GM12874 (cell line): ENCODE measurements around the gene PDPK1.

ENCODE experiments used
- TF ChIP-seq, protein P1 (sequence below): IDR thresholded peaks from 2 replicates; pipeline ENCODE4 v1.5.1; 2011; ENCODE audit warnings: low read depth, mild to moderate bottlenecking, control low read depth, low read length, moderate library complexity; ENCODE audit not compliant: insufficient read depth

Gene PDPK1

GRCh38 chr16:2523801-2524231, 14.0 kb upstream of the PDPK1 start:
- TF ChIP-seq, protein P1, sequence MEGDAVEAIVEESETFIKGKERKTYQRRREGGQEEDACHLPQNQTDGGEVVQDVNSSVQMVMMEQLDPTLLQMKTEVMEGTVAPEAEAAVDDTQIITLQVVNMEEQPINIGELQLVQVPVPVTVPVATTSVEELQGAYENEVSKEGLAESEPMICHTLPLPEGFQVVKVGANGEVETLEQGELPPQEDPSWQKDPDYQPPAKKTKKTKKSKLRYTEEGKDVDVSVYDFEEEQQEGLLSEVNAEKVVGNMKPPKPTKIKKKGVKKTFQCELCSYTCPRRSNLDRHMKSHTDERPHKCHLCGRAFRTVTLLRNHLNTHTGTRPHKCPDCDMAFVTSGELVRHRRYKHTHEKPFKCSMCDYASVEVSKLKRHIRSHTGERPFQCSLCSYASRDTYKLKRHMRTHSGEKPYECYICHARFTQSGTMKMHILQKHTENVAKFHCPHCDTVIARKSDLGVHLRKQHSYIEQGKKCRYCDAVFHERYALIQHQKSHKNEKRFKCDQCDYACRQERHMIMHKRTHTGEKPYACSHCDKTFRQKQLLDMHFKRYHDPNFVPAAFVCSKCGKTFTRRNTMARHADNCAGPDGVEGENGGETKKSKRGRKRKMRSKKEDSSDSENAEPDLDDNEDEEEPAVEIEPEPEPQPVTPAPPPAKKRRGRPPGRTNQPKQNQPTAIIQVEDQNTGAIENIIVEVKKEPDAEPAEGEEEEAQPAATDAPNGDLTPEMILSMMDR, result no peak

DNA sequence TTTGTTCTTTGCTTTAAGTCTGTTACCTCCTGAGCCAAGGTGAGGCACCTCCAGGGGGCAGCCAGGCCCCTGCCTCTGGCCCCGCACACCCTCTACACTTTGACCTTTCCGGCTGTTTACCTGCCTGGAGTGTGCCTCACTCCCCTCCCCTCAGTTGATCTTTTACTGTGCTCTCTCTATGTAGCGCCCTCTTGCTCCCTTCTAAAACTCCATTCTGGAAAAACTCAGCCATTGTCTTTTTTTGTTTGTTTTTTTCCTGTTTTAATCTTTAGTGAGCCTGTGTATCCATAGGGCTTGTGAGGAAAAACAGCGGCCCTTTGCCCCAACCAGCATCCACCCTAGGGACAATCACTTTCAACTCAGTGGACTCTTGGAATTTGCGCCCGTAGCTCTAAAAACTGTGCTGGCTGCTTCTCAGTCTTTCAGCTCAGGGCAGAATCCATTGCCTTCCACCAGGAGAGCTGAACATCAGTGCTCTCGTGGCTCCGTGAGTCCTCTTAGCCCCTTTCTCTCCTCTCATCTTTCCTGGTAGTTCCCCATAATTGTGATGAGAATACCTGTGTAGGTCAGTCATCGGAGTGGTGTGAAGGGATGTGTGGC, 13.4 kb upstream of the PDPK1 start:
- TF ChIP-seq, protein P1, result no peak

GRCh38 chr16:2526135-2526534, 11.7 kb upstream of the PDPK1 start:
- TF ChIP-seq, protein P1, result no peak

DNA sequence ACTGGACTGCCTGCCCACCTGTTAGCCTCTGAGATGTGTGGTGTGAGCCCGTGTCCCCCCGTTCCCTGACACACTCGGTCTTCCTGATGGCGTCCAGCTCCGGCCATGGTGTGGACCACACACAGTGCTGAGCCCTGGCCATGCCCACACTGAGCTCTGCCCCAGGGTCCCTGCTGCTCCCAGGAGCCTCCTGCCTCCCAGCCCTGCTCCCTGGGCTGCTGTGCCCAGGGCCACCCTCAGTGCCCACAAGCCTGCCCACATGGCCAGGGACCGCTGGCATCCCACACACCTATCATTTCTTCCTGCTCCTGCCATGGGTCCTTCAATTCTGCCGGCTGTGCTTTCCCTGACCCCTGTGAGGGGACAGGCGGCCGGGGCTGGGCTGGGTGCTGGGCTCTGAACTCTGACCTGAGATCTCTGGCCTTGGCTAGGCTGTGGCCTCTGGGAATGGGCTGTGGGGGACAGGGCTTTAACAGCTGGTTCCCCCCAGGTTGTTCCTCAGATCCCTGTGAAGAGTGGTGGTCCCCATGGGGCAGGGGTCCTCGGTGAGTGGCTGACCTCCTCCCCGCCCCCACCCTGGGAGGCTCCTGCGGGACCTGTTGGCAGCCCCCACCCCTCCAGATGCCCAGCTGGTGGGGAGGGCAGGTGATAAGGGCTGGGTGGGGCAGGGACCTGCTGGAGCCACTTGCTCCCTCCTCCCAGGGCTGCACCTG, 10.6 kb upstream of the PDPK1 start:
- TF ChIP-seq, protein P1, result no peak

DNA sequence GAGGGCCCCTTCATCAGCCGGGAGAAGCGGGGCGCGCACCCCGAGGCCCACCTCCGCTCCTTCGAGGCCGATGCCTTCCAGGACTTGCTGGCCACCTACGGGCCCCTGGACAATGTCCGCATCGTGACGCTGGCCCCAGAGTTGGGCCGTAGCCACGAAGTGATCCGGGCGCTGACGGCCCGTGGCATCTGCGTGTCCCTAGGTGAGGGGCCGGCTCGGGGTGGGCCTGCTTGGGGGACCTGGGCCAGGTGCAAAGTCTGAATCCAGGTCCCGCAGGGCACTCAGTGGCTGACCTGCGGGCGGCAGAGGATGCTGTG, 10.1 kb upstream of the PDPK1 start:
- TF ChIP-seq, protein P1, result no peak

DNA sequence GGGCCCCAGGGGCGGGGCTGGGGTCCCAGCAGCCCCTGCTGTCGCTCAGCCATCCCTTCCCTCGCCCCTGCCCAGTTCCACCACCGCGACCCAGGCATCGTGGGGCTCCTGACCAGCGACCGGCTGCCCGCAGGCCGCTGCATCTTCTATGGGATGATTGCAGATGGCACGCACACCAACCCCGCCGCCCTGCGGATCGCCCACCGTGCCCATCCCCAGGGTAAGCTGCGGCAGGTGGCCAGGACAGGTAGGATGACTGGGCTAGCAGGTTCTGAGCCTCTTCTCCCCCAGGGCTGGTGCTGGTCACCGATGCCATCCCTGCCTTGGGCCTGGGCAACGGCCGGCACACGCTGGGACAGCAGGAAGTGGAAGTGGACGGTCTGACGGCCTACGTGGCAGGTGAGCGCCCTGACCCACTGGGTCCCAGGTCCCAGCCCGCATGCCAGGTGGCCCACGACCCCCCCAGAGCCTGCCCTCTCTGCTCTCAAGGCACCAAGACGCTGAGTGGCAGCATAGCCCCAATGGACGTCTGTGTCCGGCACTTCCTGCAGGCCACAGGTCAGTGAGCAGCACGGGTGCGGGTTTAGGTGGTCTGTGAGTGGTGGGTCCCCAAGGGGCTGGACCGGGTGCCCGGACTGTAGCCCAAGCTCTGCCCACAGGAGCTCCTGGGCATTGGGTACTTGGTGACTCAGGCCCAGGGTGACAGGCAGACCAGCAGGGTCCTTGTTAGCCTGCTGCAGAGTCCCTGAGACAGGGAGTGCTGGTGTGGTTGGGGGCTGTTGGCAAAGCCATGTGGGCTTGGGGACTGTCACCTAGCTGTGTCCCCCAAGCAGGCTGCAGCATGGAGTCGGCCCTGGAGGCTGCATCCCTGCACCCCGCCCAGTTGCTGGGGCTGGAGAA, 9.4 kb upstream of the PDPK1 start:
- TF ChIP-seq, protein P1, result no peak
